GM19351 (cell line): Measurements from ENCODE around the gene MYO1B.

Experiments
- ATAC-seq: cut with Tn5 transposase; IDR thresholded peaks from one replicate; pipeline ENCODE4 v1.9.1; 2021; ENCODE audit warnings: mild to moderate bottlenecking, moderate library complexity; ENCODE audit not compliant: unreplicated experiment

The MYO1B gene

DNA sequence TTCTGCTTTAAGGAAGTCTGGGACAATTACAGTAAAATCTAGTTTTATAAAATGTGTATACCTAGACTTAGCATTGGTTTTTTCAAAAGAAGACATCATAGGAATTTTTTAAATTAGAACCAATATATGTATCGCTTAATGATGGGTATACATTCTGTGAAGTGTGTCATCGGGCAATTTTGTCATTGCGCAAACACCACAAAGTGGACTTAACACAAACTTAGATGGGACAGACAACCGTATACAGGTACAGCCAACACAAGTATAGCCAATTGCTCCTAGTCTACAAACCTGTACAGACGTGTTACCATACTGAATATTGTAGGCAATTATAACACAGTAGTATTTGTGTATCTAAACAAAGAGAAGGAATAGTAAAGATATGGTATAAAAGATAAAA, 12.7 kb downstream of the MYO1B start:
- no peak for ATAC-seq

DNA sequence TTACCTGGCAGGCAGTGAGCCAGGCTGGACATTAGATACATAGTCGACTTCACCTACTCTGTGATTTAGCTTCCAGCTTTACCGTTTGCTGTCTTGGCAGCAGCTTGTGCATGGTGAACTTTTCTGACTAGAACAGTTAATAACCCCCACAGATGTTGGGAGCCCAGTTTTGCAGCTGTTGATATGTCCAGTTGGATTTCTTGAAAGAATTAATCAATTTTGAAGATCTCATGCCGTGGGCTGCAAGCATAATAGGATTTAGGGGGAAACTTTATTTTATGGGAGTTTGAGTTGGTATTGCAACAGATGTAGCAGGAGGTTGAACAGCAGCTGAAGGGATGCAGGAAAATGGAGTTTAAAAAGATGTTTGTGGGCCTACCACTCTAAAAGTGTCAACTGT, 13.8 kb downstream of the MYO1B start:
- no peak for ATAC-seq

DNA sequence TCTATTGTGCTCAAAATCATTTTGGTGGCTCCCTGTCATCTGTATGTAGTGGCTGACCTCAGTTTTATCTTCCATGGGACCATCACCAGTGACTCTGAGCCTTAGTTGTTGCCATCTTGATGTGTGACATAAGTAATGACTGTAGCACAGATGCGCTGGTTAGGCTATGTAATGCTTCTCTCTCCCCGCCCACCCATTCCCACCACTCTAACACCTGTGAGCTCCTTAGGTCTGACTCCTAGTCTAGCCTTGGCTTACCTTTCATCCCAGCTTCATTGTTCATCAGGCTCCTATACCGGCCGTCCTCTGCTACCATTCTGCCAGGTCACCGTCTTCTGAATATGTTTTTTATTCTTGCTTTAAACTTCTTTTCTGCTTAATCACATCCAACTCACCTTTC, 17.2 kb downstream of the MYO1B start:
- no peak for ATAC-seq

DNA sequence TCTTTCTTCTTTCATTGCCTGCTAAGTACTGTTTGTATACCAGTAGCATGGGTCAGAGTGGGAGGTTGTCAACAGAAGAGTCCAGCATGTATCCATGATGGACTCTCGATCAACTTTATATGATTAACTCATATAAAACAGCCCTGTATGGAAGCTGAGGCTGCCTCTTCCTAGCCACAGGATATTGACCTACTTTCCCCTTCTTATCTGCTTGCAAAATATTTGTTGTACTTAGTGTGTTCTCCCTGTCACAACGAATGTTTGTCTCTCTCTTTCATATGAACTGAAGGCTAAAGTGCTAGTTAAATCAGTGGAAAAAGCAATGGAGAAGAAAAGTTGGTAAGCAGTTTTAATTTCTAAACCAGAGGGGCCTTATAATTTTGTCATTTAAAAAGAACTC, 17.8 kb downstream of the MYO1B start:
- ATAC-seq: no peak

DNA sequence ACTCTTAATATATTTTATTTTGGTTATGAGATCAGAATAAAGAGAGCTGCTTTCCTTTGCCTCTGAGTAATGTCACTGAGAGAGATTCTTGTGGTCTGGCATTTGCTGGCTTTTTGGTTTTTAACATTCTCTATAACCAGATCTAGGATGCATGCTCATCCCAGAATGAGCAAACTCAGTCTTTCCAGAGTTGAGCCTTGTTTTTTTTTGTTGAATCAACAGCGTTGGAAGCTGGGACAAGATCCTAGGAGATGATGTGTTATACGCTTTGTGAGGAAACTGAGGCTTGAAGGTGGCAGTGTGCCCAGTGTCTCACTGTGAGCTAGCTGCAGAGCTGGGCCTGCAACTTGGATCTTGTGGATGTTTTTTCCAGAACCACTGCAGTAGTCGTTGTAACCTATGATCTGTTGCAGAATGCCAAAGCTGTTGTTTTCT, 19.5 kb downstream of the MYO1B start:
- no peak for ATAC-seq

DNA sequence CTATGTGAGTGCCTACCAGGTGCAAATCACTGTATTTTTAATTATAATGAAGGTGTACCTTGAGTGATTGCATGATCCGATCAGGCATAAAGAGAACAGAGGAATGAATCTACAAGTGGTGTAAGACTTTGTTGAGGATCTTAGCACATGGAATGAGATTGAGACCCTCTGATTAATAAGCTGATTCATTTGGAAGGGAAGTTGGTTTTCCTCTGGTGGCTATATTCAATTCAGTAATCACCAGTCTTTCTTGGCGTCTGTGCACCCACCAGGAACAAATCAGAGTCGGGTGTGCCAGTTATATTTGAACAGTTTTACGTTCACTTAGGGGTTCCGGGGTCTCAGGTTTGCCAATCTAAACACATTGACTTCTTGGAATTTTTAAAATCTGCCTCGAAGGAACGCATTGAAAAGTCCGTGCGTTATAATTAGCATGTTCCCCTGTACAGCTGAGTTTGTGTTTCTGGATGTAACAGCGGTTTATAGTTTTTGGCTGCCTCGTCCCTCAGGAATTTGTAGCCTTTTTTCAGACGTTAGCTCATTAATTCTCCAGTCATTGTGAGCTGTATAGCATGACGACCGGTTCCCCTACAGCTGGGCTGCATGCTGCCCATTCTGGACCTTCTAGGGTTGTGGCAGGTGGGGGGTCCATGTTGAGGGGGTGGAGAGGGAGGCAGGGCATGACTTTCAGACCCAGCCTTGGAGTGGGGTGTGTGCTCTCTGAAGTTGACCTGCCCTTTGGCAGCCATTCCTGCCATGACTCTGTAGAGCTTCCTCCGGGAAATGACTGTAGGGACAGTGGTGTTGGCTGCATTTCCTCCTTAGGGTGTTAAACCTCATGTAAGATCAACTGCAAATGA, 20.3 kb downstream of the MYO1B start:
- ATAC-seq: no peak

DNA sequence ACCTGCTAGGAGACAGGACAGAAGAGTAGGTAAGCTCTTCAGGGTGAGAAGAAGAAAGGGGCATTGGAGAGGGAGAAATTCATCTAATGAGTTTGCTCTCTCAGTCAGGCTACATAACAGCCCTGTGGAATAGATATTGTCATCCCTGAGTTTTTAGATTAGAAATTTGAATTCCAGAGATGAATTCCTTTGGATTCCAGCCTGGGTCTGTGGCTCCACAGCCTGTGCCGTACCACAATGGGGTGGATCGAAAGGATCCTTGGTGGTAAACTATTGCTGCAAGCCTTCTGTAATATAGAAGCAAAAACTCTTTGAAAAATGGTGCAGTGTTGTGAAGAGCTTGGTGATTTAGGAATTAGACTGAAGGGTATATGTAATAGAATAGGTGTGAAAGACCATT, 21.0 kb downstream of the MYO1B start:
- ATAC-seq: no peak

DNA sequence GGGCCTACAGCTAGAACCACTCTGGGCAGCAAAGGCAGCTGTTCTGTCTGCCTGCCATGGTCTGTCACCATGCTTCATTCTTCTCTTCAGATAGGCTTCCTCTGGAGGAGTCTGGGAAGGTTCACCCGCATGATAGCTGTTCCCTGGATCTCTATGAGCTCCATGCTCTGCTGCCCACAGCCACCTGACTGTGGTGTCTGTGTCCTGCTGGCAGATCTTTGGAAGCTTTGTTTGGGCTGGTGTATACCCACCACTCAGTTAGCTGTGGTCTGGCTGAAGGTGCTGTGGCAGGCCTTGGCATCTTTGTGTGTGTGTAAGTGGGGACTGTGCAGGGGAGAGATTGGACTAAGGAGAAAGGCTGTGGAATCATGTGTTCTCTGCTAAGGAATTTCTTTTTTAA, 23.4 kb downstream of the MYO1B start:
- ATAC-seq: no peak

DNA sequence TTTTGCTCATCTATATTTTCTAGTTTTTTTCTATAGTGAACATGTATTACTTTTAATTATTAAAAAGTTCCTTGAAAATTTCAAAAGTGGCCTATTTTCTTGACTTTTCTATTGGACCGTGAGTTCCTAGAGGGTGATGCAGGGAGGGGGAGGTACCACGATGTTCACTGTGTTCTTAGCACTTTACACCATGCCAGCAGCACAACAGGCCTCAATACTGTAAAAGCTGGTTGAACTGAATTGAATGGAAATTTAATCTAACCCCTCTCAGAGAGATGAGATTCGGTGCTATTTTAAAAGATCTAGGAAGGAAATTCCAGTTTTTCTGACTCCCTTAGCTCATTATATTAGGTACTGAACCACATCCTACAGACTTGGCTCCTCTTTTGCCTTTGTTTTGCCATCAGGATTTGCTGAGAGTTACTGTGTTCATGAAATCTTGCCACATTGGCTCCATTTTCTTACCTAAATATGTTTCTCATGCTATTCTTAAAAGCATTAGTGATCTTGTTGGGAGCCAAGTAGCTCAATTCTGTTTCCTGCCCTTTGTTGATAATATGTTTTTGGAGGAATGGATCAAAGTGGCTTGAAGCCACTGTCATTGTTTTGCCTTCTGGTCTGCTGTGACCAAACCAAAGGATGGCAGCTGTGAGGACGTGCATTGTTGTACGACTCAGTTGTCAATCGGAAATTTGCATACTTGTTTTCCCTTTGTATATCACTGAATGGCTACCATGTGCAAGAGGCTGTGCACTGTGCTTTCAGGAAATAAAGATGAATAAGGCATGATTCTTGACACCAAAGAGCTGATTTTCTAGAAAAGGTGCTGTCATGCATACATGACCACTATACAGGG, 25.3 kb downstream of the MYO1B start:
- ATAC-seq: no peak

DNA sequence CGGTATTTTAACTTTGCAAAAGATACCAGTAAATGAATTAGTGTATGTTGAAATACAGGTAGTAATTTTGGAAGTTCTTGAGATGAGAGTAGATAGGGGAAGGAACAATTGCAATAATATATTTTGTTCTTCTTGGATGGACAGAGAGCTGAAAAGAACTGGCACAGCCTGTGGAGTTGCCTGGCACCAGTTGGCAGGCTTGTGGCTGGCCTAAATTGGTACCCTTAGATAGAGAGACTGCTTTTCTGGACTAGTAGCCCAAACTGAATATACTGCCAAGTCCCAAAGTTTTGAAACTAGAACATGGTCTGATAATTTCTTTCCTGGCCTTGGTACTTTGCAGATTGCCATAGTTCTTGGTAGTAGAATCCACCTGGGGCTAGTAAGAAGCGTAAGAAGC, 26.9 kb downstream of the MYO1B start:
- ATAC-seq: no peak

DNA sequence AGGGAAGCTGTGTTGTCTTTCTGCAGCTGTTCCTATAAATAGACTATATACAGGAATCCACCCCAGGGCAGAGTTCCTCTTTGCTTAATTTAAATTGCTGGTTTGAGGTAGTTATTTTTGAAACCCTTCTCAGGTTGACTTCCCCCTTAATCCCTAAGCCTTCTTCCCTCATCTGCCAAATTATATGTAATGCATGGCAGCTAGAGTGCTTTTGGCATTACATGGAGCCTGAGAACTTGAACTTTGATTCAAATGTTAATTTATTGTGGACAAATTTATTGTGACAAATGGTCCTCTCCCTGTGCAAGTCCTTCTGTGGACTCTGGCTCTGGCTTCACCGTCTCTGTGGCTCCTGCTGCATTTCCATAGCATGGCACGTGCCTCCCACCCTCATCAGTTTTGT, 29.2 kb downstream of the MYO1B start:
- no peak for ATAC-seq

DNA sequence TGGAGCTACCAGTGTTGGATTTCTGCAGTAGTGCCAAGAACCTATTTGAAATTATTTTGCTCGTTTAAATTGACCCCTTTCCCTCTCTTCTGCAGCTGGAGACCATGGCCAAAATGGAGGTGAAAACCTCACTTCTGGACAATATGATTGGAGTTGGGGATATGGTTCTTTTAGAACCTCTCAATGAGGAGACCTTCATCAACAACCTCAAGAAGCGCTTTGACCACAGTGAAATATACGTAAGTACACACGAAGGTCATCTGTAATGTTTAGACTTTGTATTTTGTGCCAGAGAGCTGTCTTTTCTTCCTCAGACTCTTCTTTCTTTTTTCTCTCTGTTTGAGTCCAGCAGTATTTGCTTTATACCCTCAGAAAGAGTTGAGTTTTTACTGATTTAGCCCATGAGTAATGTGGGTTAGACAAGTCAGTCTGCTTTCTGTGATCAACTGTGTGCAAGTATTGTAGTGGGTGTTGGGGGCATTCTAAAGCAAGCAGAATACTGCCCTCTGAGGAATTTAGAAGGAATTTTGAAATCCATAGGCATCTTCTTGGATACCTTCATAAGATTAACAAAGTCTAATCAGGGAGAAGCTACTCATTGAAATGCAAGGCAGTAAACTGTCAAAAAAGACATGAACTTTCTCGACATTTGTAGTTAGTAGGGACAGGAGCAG, 31.7 kb downstream of the MYO1B start:
- ATAC-seq: no peak

DNA sequence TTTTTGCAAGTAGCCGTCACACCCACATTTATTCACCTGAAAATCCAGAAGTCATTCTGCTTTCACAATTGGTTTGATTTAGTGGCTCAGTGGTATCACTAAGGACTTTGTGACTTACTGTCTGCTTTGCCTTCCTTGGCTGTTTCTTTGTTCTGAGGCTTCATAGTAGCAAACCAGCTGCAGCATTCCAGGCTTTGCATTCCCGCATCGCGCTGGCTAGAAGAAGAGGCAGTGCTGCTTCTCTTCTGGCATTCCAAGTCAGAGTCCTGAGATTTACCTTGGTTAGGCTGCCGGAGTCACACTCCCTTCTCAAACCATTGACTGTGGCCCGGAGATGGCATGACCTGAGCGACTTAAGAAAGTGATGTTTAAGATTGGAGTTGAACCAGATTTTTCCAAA, 35.1 kb downstream of the MYO1B start:
- ATAC-seq: no peak

DNA sequence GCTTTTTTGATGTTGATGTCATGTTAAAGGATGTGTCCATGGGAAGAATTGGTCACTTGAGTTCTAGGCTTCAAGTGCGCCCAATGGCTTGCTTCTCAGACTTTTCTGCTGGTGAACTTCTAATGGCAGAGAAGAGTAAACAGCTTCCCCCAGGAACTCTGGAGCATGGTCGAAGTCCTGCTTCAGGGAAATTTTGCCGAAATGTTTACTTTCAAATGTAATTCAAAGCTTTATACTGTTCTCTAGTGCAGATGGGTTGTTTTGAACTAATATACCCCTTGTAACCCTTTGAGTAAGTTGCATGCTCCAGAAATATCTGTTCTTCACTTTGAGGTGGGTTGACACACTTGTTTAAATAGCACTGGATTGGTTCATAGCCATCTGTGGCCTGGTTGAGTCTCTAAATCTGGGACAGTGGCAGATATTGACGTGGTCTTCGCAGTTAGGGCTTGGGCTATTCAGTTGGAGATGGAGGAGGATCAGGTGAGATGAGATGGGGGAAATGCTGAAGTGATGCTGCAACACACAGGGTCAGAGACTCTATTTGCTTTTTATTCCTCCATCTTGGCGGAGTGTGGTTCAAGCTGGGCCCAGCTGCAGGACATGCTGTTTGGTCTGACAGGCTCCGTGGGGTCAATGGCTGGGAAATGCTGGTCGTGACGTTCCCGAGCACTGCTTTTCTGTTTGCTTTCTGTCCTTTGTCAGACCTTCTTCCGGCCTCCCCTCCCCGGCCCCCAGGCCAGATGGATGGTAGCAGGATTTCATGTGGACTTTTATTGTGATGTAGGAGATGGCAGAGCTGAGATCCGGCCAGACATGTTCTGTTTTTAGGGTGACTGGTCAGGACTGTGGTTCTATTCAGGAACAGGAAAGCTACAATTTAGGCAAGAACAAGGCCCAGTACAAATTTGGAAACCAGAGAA, 35.9 kb downstream of the MYO1B start:
- no peak for ATAC-seq

DNA sequence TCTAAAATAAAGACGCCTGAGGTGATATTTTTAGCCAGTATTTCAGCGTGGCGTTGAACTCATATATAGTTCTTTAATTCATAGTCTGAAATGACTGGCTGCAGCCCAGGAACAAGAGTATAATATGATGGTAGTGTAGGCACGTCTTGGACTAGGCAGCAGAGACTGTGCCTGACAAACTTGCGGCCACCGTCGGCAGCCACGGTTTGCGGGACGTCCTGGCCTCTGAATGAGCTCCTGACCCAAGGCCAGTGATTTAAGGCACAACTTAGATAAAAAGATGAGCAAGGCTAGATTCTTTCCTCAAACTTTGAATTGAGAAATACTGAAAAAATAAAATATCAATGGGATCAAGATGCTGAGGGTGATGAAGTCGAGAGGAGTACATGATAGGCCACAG, 40.0 kb downstream of the MYO1B start:
- no peak for ATAC-seq

DNA sequence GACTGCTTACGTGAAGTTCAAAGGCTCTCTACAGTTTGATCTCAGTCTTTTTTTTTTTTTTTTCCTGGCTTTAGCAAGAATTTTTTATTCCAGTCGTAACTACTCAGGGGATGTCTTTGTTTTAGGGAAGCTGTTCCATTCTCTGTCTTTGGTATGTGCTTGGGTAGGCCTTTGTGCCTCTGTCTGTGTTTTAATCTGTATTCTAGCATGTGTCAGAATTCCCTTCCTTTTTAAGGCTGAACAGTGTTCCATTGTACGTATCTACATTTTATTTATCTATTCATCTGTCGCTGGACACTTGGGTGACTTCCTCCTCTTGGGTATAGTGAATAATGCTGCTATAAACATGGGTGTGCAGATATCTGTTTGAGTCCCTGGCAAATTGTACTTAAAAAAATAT, 42.6 kb downstream of the MYO1B start:
- no peak for ATAC-seq

DNA sequence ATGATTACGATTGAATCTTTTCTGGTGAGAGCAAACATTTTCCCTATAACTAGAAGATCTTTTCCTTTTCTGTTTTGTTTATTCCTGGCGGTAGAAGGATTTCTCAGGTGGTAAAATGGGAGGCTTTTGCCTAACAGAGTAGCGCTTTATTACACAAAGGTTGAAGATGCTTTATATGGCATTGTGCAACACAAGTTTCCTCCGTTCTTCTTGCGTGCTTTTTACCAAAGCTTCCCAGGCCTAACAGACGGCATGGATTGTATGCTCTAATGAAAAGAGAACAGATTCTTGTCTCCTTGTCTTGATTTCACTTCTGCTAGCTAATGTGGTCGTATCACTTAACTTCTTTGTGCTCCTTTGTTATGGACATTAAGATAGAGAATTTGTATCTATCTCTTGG, 43.8 kb downstream of the MYO1B start:
- no peak for ATAC-seq

DNA sequence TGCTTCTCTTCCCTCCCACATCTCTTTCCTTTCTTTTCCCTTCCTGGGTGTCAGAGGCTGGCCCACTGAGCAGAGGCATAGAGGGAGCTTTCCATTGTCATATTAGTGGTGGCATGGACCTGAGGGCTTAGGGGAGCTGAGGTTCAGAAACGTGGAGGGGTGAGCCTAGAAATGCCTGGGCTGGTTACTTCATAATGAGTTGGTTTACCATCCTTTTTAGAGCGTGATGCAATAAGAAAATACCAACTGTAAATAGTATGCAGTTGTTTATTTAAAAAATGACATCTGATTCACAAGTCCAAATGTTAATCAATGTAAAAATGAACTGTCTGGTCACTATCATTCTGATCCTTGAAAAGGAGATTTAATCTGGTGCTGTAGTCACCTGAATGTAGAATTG, 46.3 kb downstream of the MYO1B start:
- no peak for ATAC-seq

DNA sequence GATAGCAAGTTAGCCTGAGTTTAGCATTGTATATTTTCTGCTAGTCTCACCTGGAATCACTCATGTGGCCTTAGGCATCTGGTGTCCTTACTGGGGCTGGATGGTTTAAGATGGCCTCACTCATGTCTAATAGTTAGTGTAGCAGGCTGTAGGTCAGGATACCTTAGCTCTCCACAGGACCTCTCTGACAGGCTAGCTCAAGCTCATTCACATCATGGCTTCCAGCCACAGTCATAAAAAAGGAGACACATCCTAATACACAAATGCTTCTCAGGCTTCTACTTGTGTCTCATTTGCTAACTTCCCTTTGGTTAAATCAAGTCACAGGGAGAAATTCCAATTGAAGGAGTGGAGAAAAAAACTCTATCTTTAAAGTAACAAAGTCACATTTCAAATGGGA, 47.7 kb downstream of the MYO1B start:
- ATAC-seq: no peak

DNA sequence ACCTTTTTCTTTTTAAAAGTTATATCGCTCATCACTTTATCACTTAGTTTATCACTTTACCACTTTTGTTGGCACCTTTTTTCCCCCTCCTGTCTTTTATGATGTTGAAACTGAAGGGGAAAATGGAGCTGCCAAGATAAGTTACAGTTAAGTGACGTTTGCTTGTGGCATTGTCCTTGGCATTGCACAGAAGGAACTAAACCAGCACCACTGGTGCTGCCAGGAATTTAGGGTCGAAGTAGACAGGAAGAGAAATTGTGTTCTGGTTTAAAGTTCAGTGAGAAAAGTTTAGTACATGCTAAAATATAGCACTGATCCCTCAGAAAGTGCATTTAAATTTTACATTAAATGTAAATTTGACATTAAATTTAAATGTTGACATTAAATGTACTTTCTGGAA, 49.9 kb downstream of the MYO1B start:
- no peak for ATAC-seq
